OCI-LY3 (cell line): ENCODE results near the gene ICE1.

Source experiments
- H2AFZ ChIP-seq: fragments of 200-600, 300-600 bp; shearing (Covaris generic); 2 replicates; pipeline ENCODE4 v1.6.0; 2014; ENCODE audit warnings: antibody characterized with exemption, low read depth, low read length
- H3K27ac ChIP-seq: fragments of 200-600, 300-600 bp; sonication (generic); 2 replicates; pipeline ENCODE4 v1.5.1; 2014; ENCODE audit warnings: mild to moderate bottlenecking, low read length, moderate library complexity, mixed read lengths
- H3K27me3 ChIP-seq: fragments of 200-600, 300-600 bp; sonication (generic); 2 replicates; pipeline ENCODE4 v1.6.1; 2014; ENCODE audit warnings: low read depth, low read length, mixed read lengths
- H3K36me3 ChIP-seq: fragments of 200-600, 300-600 bp; sonication (generic); replicated peaks from 2 replicates; pipeline ENCODE3; 2014; ENCODE audit warnings: low read depth, low read length, mixed read lengths
- H3K4me1 ChIP-seq: fragments of 300-600, 200-600 bp; sonication (generic); 2 replicates; pipeline ENCODE4 v1.6.1; 2014; ENCODE audit warnings: low read length, mixed read lengths
- H3K4me2 ChIP-seq: fragments of 200-600, 300-600 bp; sonication (generic); 2 replicates; pipeline ENCODE4 v1.6.1; 2014; ENCODE audit warnings: low read length, mixed read lengths
- H3K4me3 ChIP-seq: fragments of 300-600, 200-600 bp; sonication (generic); 2 replicates; pipeline ENCODE4 v1.5.1; 2014; ENCODE audit warnings: antibody characterized with exemption, mild to moderate bottlenecking, low read length, moderate library complexity
- H3K79me2 ChIP-seq: fragments of 300-600, 200-600 bp; shearing (Covaris generic); 2 replicates; pipeline ENCODE4 v1.6.1; 2014; ENCODE audit warnings: mild to moderate bottlenecking, low read length, mixed read lengths
- H3K9ac ChIP-seq: fragments of 300-600, 200-600 bp; shearing (Covaris generic); 2 replicates; pipeline ENCODE4 v1.6.0; 2014; ENCODE audit warnings: mild to moderate bottlenecking, low read length, moderate library complexity
- H3K9me3 ChIP-seq: fragments of 200-600, 300-600 bp; shearing (Covaris generic); 2 replicates; pipeline ENCODE4 v1.6.1; 2014; ENCODE audit warnings: low read length, mixed read lengths; ENCODE audit not compliant: insufficient read depth
- H4K20me1 ChIP-seq: fragments of 200-600, 300-600 bp; sonication (generic); 2 replicates; pipeline ENCODE4 v1.6.1; 2016; ENCODE audit warnings: low read length, mixed read lengths; ENCODE audit not compliant: insufficient read depth
- EZH2phosphoT487 ChIP-seq: fragments of 200-600 bp; shearing (Covaris generic); IDR thresholded peaks from 2 replicates; pipeline ENCODE4 v1.6.1; 2018; ENCODE audit warnings: antibody characterized with exemption, mixed run types, low read depth
- TF ChIP-seq, protein P1 (sequence below): fragments of 200-600, 300-600 bp; sonication (generic); IDR thresholded peaks from 2 replicates; pipeline ENCODE4 v1.5.1; 2014; ENCODE audit warnings: antibody characterized with exemption, low read length, low read depth

Gene ICE1

DNA sequence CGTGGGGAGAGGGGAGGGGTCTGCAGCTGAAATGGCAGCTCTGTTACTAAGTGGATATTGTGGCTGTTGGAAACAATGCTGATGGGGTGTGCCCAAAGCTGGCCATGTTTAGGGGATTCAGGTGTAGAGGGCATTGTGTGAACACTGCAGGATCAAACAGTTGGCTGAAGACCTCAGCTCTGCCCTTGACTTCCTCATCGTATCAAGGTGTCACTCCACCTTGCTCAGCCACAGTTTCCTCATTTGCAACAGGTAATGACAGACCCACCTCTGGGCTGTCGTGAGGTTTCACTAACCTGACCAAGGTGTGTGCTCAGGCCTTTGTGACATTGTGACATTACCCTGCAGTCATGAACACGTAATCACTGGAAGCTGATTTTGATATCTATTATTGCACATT is 111.9 kb downstream of the ICE1 start:
- Histone ChIP-seq H3K4me1 (no peaks in the 10 kb centered on the region), H3K36me3 (no peaks in the 10 kb centered on the region), H3K4me3 (no peak overlapping the region), H3K79me2 (no peaks in the 10 kb centered on the region), H3K9ac (no peak overlapping the region), H3K9me3 (no peaks in the 10 kb centered on the region), H3K4me2 (no peak overlapping the region), H3K27ac (no peak overlapping the region), H2AFZ (no peak overlapping the region), H3K27me3 (no peaks in the 10 kb centered on the region), H4K20me1 (no peaks in the 10 kb centered on the region)
- TF ChIP-seq EZH2phosphoT487 = no peak

DNA sequence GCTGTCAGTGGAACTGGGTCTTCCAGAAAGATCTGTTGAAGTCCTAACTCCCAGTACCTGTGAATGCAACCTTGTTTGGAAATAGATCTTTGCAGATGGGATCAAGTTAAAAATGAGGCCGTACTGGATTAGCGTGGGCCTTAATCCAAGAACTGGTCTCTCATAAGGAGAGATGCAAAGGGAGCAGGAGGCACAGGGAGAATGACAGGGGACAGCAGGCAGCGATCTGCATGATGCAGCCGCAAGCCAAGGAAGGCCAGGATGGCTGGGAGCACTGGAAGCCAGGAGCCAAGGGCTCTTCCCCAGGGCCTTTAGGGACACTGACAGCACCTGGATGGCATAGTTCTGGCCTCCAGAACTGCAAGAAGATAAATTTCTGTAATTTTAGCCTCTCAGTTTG is 114.4 kb downstream of the ICE1 start:
- H2AFZ ChIP-seq = no peak overlapping the region

DNA sequence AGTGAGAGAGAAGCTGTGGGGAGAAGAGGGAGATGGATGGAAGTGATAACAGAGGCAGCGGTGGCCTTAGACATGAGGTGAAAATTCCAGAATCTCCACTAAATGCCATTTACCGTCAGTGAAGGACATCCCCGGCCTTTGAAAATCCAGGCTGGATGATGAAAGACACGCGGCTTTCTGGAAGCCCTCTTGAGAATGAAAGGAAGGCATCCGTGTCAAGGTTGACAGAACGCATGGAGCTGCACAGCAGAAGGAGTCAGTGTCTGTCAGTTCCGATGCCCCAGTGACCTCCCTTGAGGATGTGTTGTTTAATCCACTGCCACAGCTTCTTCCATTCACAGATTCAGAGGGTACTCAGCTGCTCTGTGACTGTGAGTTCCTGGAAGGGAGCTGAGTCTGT is 114.9 kb downstream of the ICE1 start:
- H2AFZ ChIP-seq = no peak overlapping the region

More for the DNA sequence above, 114.4 kb downstream of the ICE1 start:
- H3K27ac ChIP-seq = no peak overlapping the region
- no peak overlapping the region for H3K4me2 ChIP-seq
- H3K4me1 ChIP-seq = no peaks in the 10 kb centered on the region
- no peaks in the 10 kb centered on the region for H3K9me3 ChIP-seq
- H3K36me3 ChIP-seq = no peaks in the 10 kb centered on the region
- H3K27me3 ChIP-seq = no peaks in the 10 kb centered on the region
- H3K79me2 ChIP-seq = no peaks in the 10 kb centered on the region
- TF ChIP-seq EZH2phosphoT487 = no peak
- TF ChIP-seq, protein P1, sequence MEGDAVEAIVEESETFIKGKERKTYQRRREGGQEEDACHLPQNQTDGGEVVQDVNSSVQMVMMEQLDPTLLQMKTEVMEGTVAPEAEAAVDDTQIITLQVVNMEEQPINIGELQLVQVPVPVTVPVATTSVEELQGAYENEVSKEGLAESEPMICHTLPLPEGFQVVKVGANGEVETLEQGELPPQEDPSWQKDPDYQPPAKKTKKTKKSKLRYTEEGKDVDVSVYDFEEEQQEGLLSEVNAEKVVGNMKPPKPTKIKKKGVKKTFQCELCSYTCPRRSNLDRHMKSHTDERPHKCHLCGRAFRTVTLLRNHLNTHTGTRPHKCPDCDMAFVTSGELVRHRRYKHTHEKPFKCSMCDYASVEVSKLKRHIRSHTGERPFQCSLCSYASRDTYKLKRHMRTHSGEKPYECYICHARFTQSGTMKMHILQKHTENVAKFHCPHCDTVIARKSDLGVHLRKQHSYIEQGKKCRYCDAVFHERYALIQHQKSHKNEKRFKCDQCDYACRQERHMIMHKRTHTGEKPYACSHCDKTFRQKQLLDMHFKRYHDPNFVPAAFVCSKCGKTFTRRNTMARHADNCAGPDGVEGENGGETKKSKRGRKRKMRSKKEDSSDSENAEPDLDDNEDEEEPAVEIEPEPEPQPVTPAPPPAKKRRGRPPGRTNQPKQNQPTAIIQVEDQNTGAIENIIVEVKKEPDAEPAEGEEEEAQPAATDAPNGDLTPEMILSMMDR = no peak
- no peak overlapping the region for H3K4me3 ChIP-seq
- no peaks in the 10 kb centered on the region for H4K20me1 ChIP-seq
- no peak overlapping the region for H3K9ac ChIP-seq

DNA sequence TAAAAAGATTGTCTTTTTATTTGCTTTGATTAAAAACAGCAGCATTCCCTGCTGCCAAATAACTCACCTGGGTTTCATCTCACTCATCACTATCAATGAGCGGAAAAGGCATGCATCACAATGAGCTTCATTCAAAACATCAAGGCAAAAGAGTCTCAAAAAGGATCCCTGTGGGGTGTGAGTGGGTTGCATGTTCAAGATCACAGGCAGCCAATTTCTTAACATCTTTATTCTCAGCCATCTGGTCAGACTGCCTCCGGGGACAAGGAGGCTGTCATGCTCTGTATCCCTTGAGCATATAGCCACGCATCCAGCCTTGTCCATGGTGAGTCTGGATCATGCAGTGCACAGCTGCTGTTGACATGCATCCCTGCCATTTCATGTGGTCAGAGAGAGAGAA is 117.1 kb downstream of the ICE1 start:
- Histone ChIP-seq H3K4me2 (no peak overlapping the region), H4K20me1 (no peaks in the 10 kb centered on the region), H3K27ac (no peak overlapping the region), H3K9me3 (no peaks in the 10 kb centered on the region), H3K27me3 (no peaks in the 10 kb centered on the region), H2AFZ (no peak overlapping the region), H3K79me2 (no peaks in the 10 kb centered on the region), H3K36me3 (no peaks in the 10 kb centered on the region), H3K4me3 (no peak overlapping the region), H3K4me1 (no peaks in the 10 kb centered on the region), H3K9ac (no peak overlapping the region)
- TF ChIP-seq, protein P1 = no peak
- no peak for TF ChIP-seq EZH2phosphoT487

More for the DNA sequence above, 114.9 kb downstream of the ICE1 start:
- no peaks in the 10 kb centered on the region for H4K20me1 ChIP-seq
- no peaks in the 10 kb centered on the region for H3K79me2 ChIP-seq
- no peaks in the 10 kb centered on the region for H3K9me3 ChIP-seq
- no peaks in the 10 kb centered on the region for H3K4me1 ChIP-seq
- no peaks in the 10 kb centered on the region for H3K27me3 ChIP-seq
- no peak overlapping the region for H3K4me2 ChIP-seq
- TF ChIP-seq EZH2phosphoT487 = no peak
- TF ChIP-seq, protein P1 = no peak
- H3K36me3 ChIP-seq = no peaks in the 10 kb centered on the region
- H3K9ac ChIP-seq = no peak overlapping the region
- H3K27ac ChIP-seq = no peak overlapping the region
- H3K4me3 ChIP-seq = no peak overlapping the region
